A673 (cell line): Measurements from ENCODE around the gene TMEM218. TPM values are rescaled to one million over a fixed set of nuclear protein-coding genes. Genes with fewer than 3 reads are reported as not detected.

Experiments
- BruUV-seq: library from RNA; stranded (reverse); fragments of 400-500 nt; replicated peaks from 2 replicates; lab custom pipeline; 2021; lab: Mats Ljungman, UMichigan
- CTCF ChIA-PET: fragments of 300-600 bp; sonication (Branson Sonifier 250); formaldehyde crosslinking; loops from one replicate; lab custom pipeline; 2022; ENCODE audit warnings: antibody characterized with exemption; lab: Charles Lee
- POLR2A ChIA-PET: fragments of 300-600 bp; sonication (Branson Sonifier 250); formaldehyde crosslinking; loops from one replicate; lab custom pipeline; 2022; ENCODE audit warnings: antibody characterized with exemption; ENCODE audit not compliant: low non-redundant PET; lab: Charles Lee
- DNase-seq: peaks from one replicate; pipeline ENCODE4 v3.0.0-alpha.2; 2015; ENCODE audit warnings: low spot score
- H3K27ac ChIP-seq: fragments of 200-600 bp; sonication (generic); 2 replicates; pipeline ENCODE4 v1.5.1; 2016; ENCODE audit warnings: mixed run types, low read depth, mild to moderate bottlenecking, mixed read lengths, antibody characterized with exemption, low read length; ENCODE audit not compliant: poor library complexity, severe bottlenecking
- H3K27me3 ChIP-seq: fragments of 200-600 bp; sonication (generic); replicated peaks from 2 replicates; pipeline ENCODE4 v1.6.1; 2017; ENCODE audit warnings: mixed run types, low read depth, mild to moderate bottlenecking, mixed read lengths, antibody characterized with exemption, low read length; ENCODE audit not compliant: insufficient read depth, poor library complexity
- H3K36me3 ChIP-seq: fragments of 200-600 bp; sonication (generic); 2 replicates; pipeline ENCODE4 v1.6.1; 2016; ENCODE audit warnings: mixed run types, mild to moderate bottlenecking, mixed read lengths, antibody characterized with exemption, low read length; ENCODE audit not compliant: insufficient read depth, poor library complexity, severe bottlenecking
- H3K4me1 ChIP-seq: fragments of 200-600 bp; sonication (generic); 2 replicates; pipeline ENCODE4 v1.6.1; 2017; ENCODE audit warnings: mixed run types, mild to moderate bottlenecking, mixed read lengths, antibody characterized with exemption, low read length; ENCODE audit not compliant: insufficient read depth, poor library complexity, severe bottlenecking
- H3K4me3 ChIP-seq: fragments of 200-600 bp; sonication (generic); 2 replicates; pipeline ENCODE4 v1.5.1; 2016; ENCODE audit warnings: low read depth, mixed run types, mild to moderate bottlenecking, mixed read lengths, low read length; ENCODE audit not compliant: poor library complexity, severe bottlenecking
- H3K9me3 ChIP-seq: fragments of 200-600 bp; sonication (generic); 2 replicates; pipeline ENCODE4 v1.6.1; 2016; ENCODE audit warnings: mixed run types, low read depth, mild to moderate bottlenecking, mixed read lengths, antibody characterized with exemption, low read length; ENCODE audit not compliant: poor library complexity, severe bottlenecking
- CTCF ChIP-seq: fragments of 300-800, 200-600 bp; sonication (generic); conservative IDR thresholded peaks from 2 replicates; pipeline ENCODE4 v1.5.1; 2017; ENCODE audit warnings: low read depth, mild to moderate bottlenecking, antibody characterized with exemption, low read length, moderate library complexity, mixed read lengths
- EZH2 ChIP-seq: fragments of 200-600 bp; sonication (generic); IDR thresholded peaks from 2 replicates; pipeline ENCODE4 v1.6.1; 2017; ENCODE audit warnings: borderline replicate concordance, low read depth, mild to moderate bottlenecking, mixed read lengths, antibody characterized with exemption, low read length; ENCODE audit not compliant: poor library complexity, severe bottlenecking
- intact Hi-C: fragments of 100-400 bp; cut with micrococcal nuclease; formaldehyde crosslinking; loops from one replicate; pipeline ENCODE4 v1.10.0; 2022; ENCODE audit not compliant: unreplicated experiment
- total RNA-seq: library from RNA; stranded (reverse); gene quantifications from 2 replicates; pipeline ENCODE4 v1.2.3, GENCODE V29; 2021

The TMEM218 gene
- total RNA-seq, 1 experiment from 2014 or later = 28.8 TPM

GRCh38 chr11:125136001-125136400, 24.6 kb upstream of the TMEM218 start:
- no TSS peak for BruUV-seq
- Histone ChIP-seq H3K4me1 (no peaks in the 10 kb centered on the region), H3K27me3 (peaks cover 9% of the 10 kb centered on the region), H3K4me3 (no peak overlapping the region), H3K9me3 (no peaks in the 10 kb centered on the region), H3K36me3 (no peaks in the 10 kb centered on the region), H3K27ac (no peak overlapping the region)
- intact Hi-C loops = no loop called here
- no peak for TF ChIP-seq CTCF
- TF ChIP-seq EZH2 = no peak
- ChIA-PET CTCF (no interaction called here), POLR2A (no interaction called here)
- DNase-seq = no peak

GRCh38 chr11:125132596-125132995, 21.2 kb upstream of the TMEM218 start:
- CTCF ChIA-PET = no interaction called here
- Histone ChIP-seq H3K9me3 (no peaks in the 10 kb centered on the region), H3K27me3 (peaks cover 9% of the 10 kb centered on the region), H3K36me3 (no peaks in the 10 kb centered on the region), H3K4me1 (no peaks in the 10 kb centered on the region), H3K27ac (no peak overlapping the region), H3K4me3 (no peak overlapping the region)
- TF ChIP-seq EZH2 (no peak), CTCF (no peak)
- intact Hi-C loops = no loop called here
- no TSS peak for BruUV-seq
- no peak for DNase-seq
- POLR2A ChIA-PET = no interaction called here

- CTCF ChIA-PET = no interaction called here
- peaks cover 9% of the 10 kb centered on the region for H3K27me3 ChIP-seq
- H3K4me3 ChIP-seq = no peak overlapping the region
- no peaks in the 10 kb centered on the region for H3K36me3 ChIP-seq
- no TSS peak for BruUV-seq
- no peaks in the 10 kb centered on the region for H3K4me1 ChIP-seq
- no peak overlapping the region for H3K27ac ChIP-seq
- no peaks in the 10 kb centered on the region for H3K9me3 ChIP-seq
- POLR2A ChIA-PET = no interaction called here
- TF ChIP-seq CTCF (no peak), EZH2 (no peak)
- no peak for DNase-seq
- intact Hi-C loops = no loop called here
These were observed 20.6 kb upstream of the TMEM218 start for GRCh38 chr11:125132071-125132470.
